Mesothelial cell of epicardium (in vitro differentiated cells): ENCODE measurements around the gene PCCA. TPM values are rescaled to one million over a fixed set of nuclear protein-coding genes. Genes with fewer than 3 reads are reported as not detected.

Experiments used
- DNase-seq, 2 experiments: peaks; one replicate each; pipeline ENCODE4 v3.0.0; 2021; ENCODE audit warnings: low spot score in 2 of 2; ENCODE audit not compliant: unreplicated experiment in 2 of 2
- H3K27ac Mint-ChIP-seq: 2 replicates; pipeline ENCODE4 v1.8.0; 2021; ENCODE audit warnings: mixed read lengths
- H3K27me3 Mint-ChIP-seq: 2 replicates; pipeline ENCODE4 v1.8.0; 2021; ENCODE audit warnings: low read depth, mixed read lengths
- H3K36me3 Mint-ChIP-seq: 2 replicates; pipeline ENCODE4 v1.8.0; 2021; ENCODE audit warnings: mixed read lengths
- H3K4me1 Mint-ChIP-seq: 2 replicates; pipeline ENCODE4 v1.8.0; 2021; ENCODE audit warnings: mixed read lengths
- H3K4me3 Mint-ChIP-seq: 2 replicates; pipeline ENCODE4 v1.8.0; 2021; ENCODE audit warnings: mild to moderate bottlenecking, moderate library complexity, mixed read lengths
- H3K9me3 Mint-ChIP-seq: 2 replicates; pipeline ENCODE4 v1.8.0; 2021; ENCODE audit warnings: mixed read lengths
- CTCF ChIP-seq: fragments of 200-600 bp; sonication (generic); IDR thresholded peaks from one replicate; pipeline ENCODE4 v1.5.0; 2021; ENCODE audit warnings: antibody characterized with exemption; ENCODE audit not compliant: unreplicated experiment
- total RNA-seq: library from RNA; stranded (reverse); gene quantifications from 3 replicates; pipeline ENCODE4 v1.2.1, GENCODE V29; 2021

The PCCA gene
- total RNA-seq, 1 donor from 2014 or later: 41.6 TPM

GRCh38 chr13:100108913-100109507, 20.1 kb downstream of the PCCA start:
- TF ChIP-seq CTCF: no peak
- Mint-ChIP-seq H3K27ac (no peak overlapping the region), H3K9me3 (no peaks in the 10 kb centered on the region), H3K27me3 (no peaks in the 10 kb centered on the region), H3K36me3 (peaks cover 10% of the 10 kb centered on the region), H3K4me3 (no peak overlapping the region), H3K4me1 (peaks cover 8% of the 10 kb centered on the region)
- DNase-seq: no peak

- no peaks in the 10 kb centered on the region for H3K27me3 Mint-ChIP-seq
- peaks cover 8% of the 10 kb centered on the region for H3K4me1 Mint-ChIP-seq
- H3K36me3 Mint-ChIP-seq: peaks cover 13% of the 10 kb centered on the region
- no peak for TF ChIP-seq CTCF
- H3K9me3 Mint-ChIP-seq: no peaks in the 10 kb centered on the region
- no peak overlapping the region for H3K27ac Mint-ChIP-seq
- DNase-seq: no peak
- no peak overlapping the region for H3K4me3 Mint-ChIP-seq
These were observed 21.4 kb downstream of the PCCA start for GRCh38 chr13:100110269-100110668.

- Mint-ChIP-seq H3K9me3 (no peaks in the 10 kb centered on the region), H3K36me3 (peaks cover 18% of the 10 kb centered on the region), H3K4me1 (no peaks in the 10 kb centered on the region), H3K4me3 (no peak overlapping the region), H3K27ac (no peak overlapping the region), H3K27me3 (no peaks in the 10 kb centered on the region)
- TF ChIP-seq CTCF: no peak
- no peak for DNase-seq
These were observed 23.4 kb downstream of the PCCA start for GRCh38 chr13:100112186-100112838.

GRCh38 chr13:100115693-100116254, 26.9 kb downstream of the PCCA start:
- DNase-seq: no peak
- Mint-ChIP-seq H3K27ac (no peak overlapping the region), H3K9me3 (peaks cover 12% of the 10 kb centered on the region), H3K4me1 (no peaks in the 10 kb centered on the region), H3K27me3 (no peaks in the 10 kb centered on the region), H3K36me3 (peaks cover 38% of the 10 kb centered on the region), H3K4me3 (no peak overlapping the region)
- TF ChIP-seq CTCF: no peak

- Mint-ChIP-seq H3K4me3 (no peak overlapping the region), H3K36me3 (peaks cover 23% of the 10 kb centered on the region), H3K4me1 (peaks cover 4% of the 10 kb centered on the region), H3K27me3 (no peaks in the 10 kb centered on the region), H3K27ac (no peak overlapping the region), H3K9me3 (peaks cover 21% of the 10 kb centered on the region)
- TF ChIP-seq CTCF: no peak
- no peak for DNase-seq
These were observed 35.4 kb downstream of the PCCA start for GRCh38 chr13:100124265-100124664.
